ENCODE results near the gene SCRN1.

- TF ChIP-seq CTCF (IDR thresholded peaks at IDR 0.05) (no peak), POLR2AphosphoS5 (IDR thresholded peaks at IDR 0.05) (no peak)
Measured at GRCh38 chr7:29948587-29948986, 41.0 kb downstream of the SCRN1 start.

Measured in prostate gland (tissue), 2 donors.